Skeletal muscle cell (primary cell): ENCODE data around the gene RPS13.
"Not testable (repeated sequence)": the region's sequence is repeated elsewhere in the genome, so short reads cannot be mapped to it uniquely, and the experiment has no call there.

Experiments
- DNase-seq: peaks from one replicate; pipeline ENCODE4 v3.0.0-alpha.2; 2010; ENCODE audit warnings: low read depth
- H3K4me3 ChIP-seq: 2 replicates; pipeline ENCODE4 v1.5.1; 2011; ENCODE audit warnings: low read depth, mild to moderate bottlenecking, control low read depth, low read length, moderate library complexity

The RPS13 gene

GRCh38 chr11:17077520-17078401 lies at the start of gene RPS13:
TSS of gene RPS13 (minus strand) at chr11:17077667. CDS start at chr11:17077641, 26 bp downstream.
- peak within 1 kb of the TSS; percentile 99 for H3K4me3 ChIP-seq
- DNase-seq = peak; percentile 96

GRCh38 chr11:17121981-17122380 lies 44.5 kb upstream of the RPS13 start:
- H3K4me3 ChIP-seq = no peak overlapping the region
- no peak for DNase-seq

DNA sequence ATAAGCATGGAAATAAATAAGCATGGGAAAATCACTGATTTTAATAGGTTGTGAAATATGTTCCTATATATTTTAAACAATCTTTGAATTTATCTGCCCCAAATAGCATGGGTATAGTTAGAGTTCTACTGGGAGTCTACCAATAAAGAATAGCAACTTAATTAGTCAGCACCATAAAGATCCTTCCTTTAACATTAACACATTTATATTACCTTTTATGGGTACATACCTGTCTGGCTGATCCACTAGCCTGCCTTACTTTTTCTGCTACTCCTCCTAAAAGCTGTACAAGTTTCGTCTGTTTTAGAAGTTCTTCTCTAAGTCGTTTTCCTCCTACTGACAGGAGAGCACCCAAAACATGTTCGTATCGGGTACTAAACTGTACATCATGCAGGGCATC lies 39.8 kb upstream of the RPS13 start:
- H3K4me3 ChIP-seq = no peak overlapping the region
- no peak for DNase-seq

GRCh38 chr11:17116117-17116516 lies 38.6 kb upstream of the RPS13 start:
- no peak overlapping the region for H3K4me3 ChIP-seq
- no peak for DNase-seq

DNA sequence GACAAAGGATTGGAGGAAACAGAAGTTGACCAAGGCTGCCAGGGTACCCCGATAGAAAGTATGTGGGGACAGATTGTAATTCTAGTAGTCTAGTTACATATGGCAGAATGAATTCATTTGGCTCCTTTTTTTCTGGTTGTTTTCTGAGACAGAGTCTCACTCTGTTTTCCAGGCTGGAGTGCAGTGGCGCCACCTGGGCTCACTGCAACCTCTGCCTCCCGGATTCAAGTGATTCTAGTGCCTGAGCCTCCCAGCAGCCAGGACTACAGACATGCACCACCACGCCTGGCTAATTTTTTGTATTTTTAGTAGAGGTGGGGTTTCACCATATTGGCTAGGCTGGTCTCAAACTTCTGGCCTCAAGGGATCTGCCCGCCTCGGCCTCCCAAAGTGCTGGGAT lies 30.3 kb upstream of the RPS13 start:
- DNase-seq, H3K4me3 ChIP-seq: not testable (repeated sequence)

DNA sequence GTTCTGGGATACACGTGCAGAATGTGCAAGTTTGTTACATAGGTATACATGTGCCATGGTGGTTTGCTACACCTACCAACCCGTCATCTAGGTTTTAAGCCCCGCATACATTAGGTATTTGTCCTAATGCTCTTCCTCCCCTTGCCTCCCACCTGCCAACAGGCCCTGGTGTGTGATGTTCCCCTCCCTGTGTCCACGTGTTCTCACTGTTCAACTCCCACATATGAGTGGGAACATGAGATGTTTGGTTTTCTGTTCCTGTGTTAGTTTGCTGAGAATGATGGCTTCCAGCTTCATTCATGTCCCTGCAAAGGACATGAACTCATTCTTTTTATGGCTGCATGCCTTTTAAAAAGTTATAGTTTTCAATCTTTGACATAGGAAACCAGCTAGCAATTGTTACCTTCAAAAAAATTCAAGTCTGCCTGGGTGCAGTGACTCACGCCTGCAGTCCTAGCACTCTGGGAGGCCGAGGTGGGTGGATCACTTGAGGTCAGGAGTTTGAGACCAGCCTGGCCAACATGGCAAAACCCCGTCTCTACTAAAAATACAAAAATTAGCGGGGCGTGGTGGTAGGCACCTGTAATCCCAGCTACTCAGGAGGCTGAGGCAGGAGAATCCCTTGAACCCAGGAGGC lies 28.1 kb upstream of the RPS13 start:
- not testable (repeated sequence) for DNase-seq, H3K4me3 ChIP-seq

GRCh38 chr11:17102462-17102861 lies 25.0 kb upstream of the RPS13 start:
- no peak for DNase-seq
- no peak overlapping the region for H3K4me3 ChIP-seq

DNA sequence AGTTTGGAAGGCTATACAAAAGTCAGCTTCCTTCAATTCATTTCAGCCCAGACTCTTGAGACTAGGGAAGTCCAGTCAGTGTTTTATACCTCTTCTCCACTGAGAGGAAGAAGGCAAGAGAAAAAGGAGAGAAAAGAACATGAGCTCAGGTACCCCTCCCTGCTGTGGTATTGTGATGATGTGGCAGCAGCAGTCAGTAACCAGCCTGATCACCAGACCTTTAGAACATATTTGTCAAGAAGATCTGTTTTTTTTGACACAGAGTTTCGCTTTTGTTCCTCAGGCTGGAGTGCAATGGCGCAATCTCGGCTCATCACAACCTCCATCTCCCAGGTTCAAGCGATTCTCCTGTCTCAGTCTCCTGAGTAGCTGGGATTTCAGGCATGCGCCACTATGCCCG lies 21.2 kb upstream of the RPS13 start:
- no peak for DNase-seq
- no peak overlapping the region for H3K4me3 ChIP-seq

DNA sequence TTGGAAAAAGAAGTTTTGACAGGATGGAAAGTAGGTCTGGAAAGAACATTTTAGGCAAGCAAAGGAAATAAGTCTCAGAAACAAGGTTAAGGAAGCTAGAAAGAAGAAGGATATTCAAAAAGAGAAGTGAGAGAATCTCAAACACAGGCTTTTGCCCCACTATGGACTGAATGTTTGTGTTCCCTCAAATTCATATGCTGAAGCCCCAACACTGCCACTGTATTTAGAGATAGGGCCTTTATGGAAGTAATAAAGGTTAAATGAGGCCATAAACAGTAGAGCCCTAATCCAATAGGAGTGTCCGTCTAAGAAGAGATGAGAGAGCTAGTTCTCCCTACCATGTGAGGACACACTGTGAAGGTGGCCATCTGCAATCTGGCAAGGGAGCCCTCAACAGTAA lies 20.6 kb upstream of the RPS13 start:
- DNase-seq = no peak
- no peak overlapping the region for H3K4me3 ChIP-seq

- H3K4me3 ChIP-seq, DNase-seq: not testable (repeated sequence)
Measured at GRCh38 chr11:17085976-17086375, 8.5 kb upstream of the RPS13 start.

DNA sequence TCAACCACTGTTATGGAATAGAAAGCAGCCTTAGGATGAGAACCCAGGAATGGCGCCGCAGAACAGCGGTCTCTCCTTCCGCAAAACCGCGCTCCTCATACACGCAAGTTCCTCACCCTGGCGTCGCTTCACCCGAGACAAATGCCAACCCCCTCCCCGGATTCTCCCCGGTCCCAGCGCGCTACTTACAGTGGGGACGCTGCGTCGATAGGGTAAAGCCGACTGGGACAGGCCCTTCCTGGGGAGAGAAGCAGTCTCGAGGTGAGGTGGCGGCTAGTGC lies 287 bp downstream of the RPS13 start:
- H3K4me3 ChIP-seq = peak overlapping the region; percentile 99

GRCh38 chr11:17076517-17077239 lies 789 bp downstream of the RPS13 start:
- DNase-seq = no peak
- peak overlapping the region; percentile 99 for H3K4me3 ChIP-seq

More for the DNA sequence above, 287 bp downstream of the RPS13 start:
- DNase-seq = no peak

DNA sequence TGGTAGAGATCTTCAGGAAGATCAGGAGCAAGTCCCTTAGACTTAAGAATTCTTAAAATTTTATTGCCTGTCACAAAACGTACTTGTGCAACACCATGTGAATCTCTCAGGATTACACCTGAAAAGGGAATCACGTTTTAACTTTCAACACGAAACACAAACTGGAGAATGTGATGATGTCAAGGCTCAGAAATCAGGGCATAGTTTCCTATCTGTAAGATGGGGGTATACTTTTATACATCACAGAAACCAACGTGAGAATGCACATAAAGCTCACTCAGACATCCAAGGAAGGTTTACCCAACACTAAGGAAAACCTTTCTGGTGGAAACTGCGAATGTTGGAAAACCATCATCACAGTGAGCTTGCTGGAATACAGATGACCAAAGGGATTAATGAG lies 2.0 kb downstream of the RPS13 start:
- no peak overlapping the region for H3K4me3 ChIP-seq
- DNase-seq = no peak

DNA sequence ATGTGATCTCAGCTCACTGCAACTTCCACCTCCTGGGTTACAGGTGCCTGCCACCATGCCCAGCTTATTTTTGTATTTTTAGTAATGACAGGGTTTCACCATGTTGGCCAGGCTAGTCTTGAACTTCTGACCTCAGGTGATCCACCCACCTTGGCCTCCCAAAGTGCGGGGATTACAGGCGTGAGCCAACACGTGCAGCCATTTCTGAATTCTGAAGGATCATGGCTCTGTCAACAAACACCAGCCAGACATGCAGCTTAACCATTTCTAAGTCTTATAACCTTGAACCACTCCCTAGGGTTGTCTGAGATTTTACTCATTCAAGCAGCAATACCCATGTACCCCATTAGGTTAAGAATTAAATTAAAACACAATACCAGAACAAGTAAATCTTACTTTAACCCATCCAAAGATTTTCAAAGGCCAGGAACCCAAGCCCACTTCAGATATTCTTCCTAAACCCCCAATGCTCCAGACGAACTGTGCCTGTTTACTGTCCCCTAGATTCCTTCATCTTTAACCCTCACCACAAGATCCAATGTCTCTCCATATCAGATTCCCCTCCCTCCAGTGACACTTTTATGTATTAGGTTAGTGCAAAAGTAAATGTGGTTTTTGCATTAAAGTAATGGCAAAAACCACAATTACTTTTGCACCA lies 4.0 kb downstream of the RPS13 start:
- H3K4me3 ChIP-seq = no peak overlapping the region
- no peak for DNase-seq

DNA sequence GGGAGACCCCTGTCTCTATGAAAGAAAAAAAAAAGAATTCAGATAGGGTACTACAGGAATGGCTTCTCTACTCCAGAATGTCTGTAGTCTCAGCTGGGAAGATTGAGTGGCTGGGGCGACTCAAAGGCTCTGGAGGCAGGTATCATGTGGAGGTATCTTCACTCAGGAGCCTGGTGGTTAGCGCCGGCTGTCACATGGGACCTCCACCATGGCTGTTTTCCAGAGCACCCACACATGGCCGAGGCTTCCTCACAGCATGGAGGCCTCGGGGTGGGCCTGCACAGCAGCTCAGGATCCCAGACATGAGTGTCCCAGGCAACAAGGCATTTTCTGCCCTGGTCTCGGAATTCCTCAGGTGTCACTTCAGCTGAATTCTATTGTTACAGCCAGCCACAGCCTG lies 10.1 kb downstream of the RPS13 start:
- no peak overlapping the region for H3K4me3 ChIP-seq
- no peak for DNase-seq

GRCh38 chr11:17066691-17067090 lies 10.8 kb downstream of the RPS13 start:
- no peak overlapping the region for H3K4me3 ChIP-seq
- no peak for DNase-seq

DNA sequence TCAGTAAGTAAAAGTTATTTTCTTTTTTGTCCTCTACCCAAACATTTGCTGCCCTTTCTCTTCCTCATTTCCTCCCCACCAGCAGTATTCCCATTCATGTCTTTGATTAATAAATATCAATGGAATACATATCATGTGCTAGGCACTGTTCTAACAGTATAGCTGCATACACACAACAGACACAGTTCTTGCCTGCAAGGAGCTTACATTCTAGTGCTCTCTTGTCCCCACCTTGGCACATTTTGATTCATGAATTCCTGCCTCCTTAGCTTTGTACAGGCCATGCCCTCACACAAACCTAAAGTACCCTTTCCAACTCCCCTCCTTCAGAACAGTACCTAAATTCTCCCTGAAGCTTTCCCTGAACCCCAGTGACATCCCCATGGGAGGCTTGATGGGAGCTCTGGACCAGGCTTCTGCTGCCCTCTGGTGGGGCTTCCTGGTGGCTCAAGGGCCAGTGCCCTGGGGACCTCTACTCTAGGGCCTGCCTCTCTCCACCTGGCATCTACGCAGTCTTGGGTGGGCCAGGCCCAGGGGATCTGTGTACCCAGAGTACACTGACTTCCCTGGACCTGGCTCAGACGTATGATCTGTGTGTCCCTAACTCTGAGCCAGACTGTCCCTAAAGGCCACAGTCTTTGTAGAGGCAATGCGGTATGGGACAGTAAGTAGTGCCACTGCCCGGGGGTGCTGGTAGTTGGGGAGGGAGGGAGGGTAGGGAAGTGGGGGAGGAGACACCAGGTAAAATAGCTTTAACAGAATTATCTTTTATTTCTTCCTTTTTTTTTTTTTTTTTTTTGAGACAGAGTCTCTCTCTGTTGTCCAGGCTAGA lies 14.1 kb downstream of the RPS13 start:
- no peak overlapping the region for H3K4me3 ChIP-seq
- DNase-seq = no peak

- not testable (repeated sequence) for DNase-seq, H3K4me3 ChIP-seq
Measured at GRCh38 chr11:17051146-17051545, 26.3 kb downstream of the RPS13 start.

DNA sequence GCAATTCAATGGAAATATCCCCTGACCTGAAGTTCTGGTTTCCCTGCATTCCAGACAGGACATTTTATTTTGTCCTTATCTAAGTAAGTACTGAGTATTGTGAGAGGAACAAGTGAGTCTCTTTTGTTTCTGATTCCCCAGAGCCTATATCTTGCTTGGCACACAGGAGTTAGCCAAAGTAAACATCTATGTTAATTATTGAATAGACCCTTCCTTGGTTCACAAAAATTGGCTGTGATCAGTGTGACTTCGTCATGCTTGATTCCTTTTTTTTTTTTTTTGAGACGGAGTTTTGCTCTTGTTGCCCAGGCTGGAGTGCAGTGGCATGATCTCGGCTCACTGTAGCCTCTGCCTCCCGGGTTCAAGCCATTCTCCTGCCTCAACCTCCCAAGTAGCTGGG lies 29.0 kb downstream of the RPS13 start:
- DNase-seq, H3K4me3 ChIP-seq: not testable (repeated sequence)
